Vagina (tissue), 2 donors: ENCODE data around the gene CCDC32.

ENCODE experiments used
- POLR2AphosphoS5 ChIP-seq, 2 donors: sonication (generic); formaldehyde crosslinking; IDR thresholded peaks; one replicate each; pipeline ENCODE4 v1.9.0; 2017; ENCODE audit warnings: antibody characterized with exemption in 2 of 2, mild to moderate bottlenecking in 2 of 2, low read depth in 1 of 2; ENCODE audit not compliant: insufficient read depth in 1 of 2
- TF ChIP-seq, protein P1 (sequence below), 3 experiments: fragments of 450-650 bp in 2 of 3; fragments of 200-600 bp in 1 of 3; sonication (generic) in 1 of 3; IDR thresholded peaks; one replicate each; pipeline ENCODE4 v1.5.1; 2017 to 2019; ENCODE audit warnings: antibody characterized with exemption in 3 of 3, mild to moderate bottlenecking in 2 of 3, moderate library complexity in 2 of 3

DNA sequence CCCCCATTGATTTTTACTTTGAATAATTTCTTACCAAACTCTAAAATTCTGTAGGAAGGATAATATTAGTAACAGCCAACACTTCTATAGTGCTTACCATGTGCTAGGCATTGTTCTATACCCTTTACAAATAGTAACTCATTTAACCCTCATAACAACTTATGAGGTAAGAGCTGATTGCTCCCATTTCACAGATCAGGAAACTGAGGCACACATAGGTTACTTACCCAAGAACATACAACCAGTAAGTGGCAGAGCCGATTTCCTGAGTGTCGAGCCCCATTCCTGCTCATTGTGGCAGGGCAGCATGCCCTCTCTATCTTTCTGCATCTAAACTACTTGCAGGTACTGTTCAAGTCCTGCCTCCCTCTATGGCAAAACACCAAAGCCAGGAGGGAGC, 9.0 kb downstream of the CCDC32 start:
- TF ChIP-seq, protein P1, sequence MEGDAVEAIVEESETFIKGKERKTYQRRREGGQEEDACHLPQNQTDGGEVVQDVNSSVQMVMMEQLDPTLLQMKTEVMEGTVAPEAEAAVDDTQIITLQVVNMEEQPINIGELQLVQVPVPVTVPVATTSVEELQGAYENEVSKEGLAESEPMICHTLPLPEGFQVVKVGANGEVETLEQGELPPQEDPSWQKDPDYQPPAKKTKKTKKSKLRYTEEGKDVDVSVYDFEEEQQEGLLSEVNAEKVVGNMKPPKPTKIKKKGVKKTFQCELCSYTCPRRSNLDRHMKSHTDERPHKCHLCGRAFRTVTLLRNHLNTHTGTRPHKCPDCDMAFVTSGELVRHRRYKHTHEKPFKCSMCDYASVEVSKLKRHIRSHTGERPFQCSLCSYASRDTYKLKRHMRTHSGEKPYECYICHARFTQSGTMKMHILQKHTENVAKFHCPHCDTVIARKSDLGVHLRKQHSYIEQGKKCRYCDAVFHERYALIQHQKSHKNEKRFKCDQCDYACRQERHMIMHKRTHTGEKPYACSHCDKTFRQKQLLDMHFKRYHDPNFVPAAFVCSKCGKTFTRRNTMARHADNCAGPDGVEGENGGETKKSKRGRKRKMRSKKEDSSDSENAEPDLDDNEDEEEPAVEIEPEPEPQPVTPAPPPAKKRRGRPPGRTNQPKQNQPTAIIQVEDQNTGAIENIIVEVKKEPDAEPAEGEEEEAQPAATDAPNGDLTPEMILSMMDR (IDR thresholded peaks at IDR 0.05) = no peak
- no peak for TF ChIP-seq POLR2AphosphoS5 (IDR thresholded peaks at IDR 0.05; ENCODE audit: insufficient read depth in 1 of 2, low read depth in 1 of 2)
